HG03025 (cell line): Measurements from ENCODE around the gene WDR90.

Experiments used
- ATAC-seq: cut with Tn5 transposase; IDR thresholded peaks from one replicate; pipeline ENCODE4 v1.9.1; 2021; ENCODE audit warnings: mild to moderate bottlenecking, moderate library complexity; ENCODE audit not compliant: unreplicated experiment, low FRiP score

The WDR90 gene

GRCh38 chr16:658679-659571 is 9.8 kb downstream of the WDR90 start:
- ATAC-seq: no peak

DNA sequence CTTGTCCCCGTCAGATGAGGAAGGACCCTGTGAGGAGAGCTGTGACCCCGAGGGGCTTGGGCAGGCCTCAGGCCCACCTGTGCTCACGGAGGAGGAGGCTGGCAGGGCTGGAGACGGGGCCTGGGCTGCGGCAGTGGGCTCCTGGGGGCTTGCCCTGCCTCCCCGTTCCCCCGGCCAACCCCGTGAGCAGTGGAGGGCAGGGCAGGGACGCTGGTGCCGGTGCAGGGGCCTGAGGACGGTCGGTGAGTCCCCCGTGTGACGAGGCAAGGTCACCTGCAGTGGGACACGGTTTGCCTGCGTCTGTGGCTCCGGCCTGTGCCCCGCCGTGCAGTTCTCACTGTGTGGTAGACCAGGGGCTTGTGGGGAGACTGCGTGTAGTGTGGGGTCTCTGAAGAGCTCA is 10.5 kb downstream of the WDR90 start:
- no peak for ATAC-seq

- ATAC-seq: no peak
Observed at GRCh38 chr16:660132-660458, 10.9 kb downstream of the WDR90 start.

DNA sequence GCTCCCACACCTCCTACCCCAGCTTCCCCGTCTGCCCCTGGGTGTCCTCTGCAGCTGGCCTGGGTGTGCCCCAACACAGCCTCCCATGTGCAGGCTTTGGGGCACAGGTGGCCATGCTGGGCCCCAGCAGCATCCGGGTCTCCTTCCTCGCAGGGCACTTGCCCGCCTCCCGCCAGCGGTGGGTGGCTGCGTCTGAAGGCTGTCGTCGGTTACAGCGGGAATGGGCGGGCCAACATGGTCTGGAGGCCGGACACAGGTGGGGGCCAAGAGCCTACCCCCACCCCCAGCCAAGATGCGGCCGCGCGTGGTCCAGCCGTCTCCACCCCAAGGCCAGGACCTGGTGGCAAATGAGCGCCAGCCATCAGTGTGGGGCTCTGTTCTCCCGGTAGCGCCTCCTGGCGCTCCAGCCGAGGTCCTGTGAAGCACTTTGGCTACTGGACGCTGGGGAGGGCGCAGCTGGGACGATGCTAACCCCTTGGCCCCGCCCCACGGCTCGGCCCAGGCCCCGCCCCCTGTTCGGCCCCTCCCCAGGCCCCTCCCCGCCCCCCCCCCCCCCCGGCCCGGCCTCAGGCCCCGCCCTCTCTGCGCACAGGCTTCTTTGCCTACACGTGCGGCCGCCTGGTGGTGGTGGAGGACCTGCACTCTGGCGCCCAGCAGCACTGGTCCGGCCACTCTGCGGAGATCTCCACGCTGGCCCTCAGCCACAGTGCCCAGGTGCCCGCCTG is 11.5 kb downstream of the WDR90 start:
- ATAC-seq: peak; percentile 41

- peak; percentile 8 for ATAC-seq
Observed at GRCh38 chr16:661184-661821, 12.1 kb downstream of the WDR90 start.

GRCh38 chr16:662095-662494 is 12.9 kb downstream of the WDR90 start:
- ATAC-seq: no peak

DNA sequence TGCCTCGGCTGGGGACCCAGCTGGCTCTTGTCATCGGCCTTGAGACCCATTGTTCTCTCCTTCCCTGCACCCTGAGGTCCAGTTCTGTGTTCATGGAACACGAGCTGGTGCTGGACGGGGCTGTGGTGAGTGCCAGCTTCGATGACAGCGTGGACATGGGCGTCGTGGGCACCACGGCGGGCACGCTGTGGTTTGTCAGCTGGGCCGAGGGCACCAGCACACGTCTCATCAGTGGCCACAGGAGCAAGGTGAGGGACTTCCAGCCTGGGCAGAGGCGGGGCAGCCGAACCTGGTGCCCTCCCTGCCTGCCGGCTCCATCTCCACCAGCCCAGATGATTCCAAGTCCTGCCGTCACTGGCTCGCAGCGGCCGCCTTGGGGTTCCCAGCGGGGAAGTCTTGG is 13.4 kb downstream of the WDR90 start:
- ATAC-seq: no peak

- ATAC-seq: no peak
Observed at GRCh38 chr16:666572-666971, 17.4 kb downstream of the WDR90 start.

DNA sequence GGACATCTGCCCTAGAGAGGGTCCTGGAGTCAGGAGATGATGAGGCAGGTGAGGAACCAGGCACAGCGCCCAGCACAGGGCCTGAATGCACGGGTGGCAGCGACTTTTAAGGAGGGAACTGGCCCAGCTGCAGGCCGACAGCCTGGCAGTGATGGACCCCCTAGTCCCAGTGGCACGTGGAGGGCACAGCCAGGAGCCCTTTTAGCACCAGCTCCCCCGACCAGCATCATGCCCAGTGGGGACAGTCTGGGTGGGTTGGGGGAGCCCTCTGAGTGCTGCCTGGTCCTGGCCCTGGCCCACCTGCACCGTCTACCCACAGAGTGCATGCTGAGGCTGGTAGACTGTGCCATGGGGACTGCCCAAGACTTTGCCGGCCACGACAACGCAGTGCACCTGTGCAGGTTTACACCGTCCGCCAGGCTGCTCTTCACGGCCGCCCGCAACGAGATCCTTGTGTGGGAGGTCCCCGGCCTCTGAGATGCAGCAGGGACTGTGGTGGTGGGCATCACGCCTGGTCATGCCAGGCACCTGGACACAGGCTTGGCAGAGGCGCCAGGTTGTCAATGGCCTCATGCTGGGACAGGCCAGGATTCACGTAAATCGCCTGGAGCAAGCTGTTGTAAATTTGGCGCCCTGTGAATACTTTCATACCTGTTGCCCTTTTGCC is 18.1 kb downstream of the WDR90 start:
- no peak for ATAC-seq

GRCh38 chr16:667780-668518 is 18.8 kb downstream of the WDR90 start, which contains the start of gene RHOT2:
TSS of gene RHOT2 (plus strand) at chr16:668132. CDS start at chr16:668200, 68 bp downstream.
- ATAC-seq: peak; percentile 58

DNA sequence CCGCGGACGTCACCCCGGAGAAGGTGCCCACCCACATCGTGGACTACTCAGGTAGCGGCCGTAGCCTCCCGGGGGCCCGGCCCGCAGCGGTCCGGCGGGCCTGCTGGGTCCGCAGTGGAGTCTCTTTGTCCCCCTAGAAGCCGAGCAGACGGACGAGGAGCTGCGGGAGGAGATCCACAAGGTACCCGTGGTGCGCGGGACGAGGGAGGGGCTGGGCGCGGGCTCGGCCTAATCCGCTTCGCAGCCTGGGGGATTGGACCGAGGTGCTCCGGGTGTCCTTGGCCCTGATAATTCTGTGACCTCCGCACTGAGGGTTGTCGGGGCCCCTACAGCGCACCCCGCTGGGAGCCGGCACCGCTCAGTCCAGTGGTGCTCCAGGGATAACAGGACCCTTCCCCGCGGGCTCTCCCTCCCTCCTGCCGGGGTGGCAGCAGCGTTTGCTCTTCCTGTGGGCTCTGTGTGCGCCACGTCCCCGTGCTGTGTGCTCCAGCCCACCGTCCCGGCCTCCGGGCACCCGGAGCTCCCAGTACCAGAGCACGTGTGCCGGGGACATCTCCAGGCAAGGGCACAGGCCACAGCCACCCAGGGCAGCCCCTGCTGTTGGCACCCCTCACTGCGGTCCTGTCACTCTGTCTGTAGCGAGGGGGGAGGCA is 19.5 kb downstream of the WDR90 start:
- ATAC-seq: peak; percentile 16

DNA sequence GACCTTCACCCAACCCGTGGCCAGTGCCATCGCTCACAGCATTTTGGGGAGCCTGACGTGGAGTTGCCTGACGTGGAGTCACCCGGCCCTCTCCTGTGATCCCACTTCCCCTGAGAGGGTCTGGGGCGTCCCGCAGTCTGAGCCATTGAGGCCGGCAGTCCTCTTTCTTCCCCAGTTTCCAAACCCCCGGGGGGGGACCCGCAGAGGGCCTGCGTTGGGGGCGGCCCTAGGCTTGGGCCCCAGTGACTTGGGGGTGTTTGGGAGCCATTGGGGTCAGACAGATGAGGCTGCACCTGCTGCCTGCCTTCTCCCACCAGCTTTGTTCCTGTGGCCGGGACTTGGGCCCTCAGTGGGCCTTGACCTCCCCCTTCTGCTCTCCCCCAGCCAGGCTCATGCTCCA is 20.5 kb downstream of the WDR90 start:
- ATAC-seq: no peak

GRCh38 chr16:670485-671352 is 21.6 kb downstream of the WDR90 start:
- no peak for ATAC-seq

DNA sequence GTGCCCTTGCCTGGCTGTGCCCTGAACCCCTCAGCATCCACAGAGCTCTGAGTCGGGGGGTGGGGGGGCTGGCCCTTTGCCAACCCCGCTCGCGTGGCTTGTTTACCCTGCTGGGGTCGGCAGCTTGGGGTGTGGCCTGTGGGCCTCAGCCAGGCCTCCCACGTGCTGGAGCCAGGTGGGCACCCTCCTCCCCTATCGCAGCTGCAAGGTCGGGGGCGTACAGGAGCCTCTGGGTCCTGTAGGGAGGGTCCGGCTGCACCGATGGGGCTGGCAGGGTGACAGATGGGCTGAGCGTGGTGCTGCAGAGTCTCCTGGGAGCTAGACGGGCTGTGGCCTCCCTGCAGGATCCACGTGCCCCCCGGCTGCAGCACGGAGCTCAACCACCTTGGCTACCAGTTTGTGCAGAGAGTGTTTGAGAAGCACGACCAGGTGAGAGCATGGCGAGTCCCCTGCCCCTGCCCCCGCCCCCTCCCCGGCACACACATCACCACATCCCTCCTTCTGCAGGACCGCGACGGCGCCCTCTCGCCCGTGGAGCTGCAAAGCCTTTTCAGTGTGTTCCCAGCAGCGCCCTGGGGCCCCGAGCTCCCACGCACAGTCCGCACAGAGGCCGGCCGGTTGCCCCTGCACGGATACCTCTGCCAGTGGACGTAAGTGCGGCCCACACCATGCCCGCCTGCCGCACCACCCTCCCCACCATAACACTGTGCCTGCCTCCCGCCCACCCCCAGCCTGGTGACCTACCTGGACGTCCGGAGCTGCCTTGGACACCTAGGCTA is 22.4 kb downstream of the WDR90 start:
- no peak for ATAC-seq

GRCh38 chr16:672371-672770 is 23.2 kb downstream of the WDR90 start:
- ATAC-seq: no peak

DNA sequence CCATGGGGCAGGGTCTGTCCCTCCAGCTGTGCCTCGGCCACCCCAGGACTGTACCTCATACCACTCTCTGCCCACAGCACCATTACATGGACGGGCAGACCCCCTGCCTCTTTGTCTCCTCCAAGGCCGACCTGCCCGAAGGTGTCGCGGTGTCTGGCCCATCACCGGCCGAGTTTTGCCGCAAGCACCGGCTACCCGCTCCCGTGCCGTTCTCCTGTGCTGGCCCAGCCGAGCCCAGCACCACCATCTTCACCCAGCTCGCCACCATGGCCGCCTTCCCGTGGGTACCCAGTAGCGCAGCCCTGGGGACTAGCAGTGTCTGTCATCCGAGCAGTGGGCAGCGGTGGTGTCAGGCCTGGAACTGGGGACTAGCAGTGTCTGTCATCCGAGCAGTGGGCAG is 23.7 kb downstream of the WDR90 start:
- ATAC-seq: no peak

- no peak for ATAC-seq
Observed at GRCh38 chr16:673399-673991, 24.3 kb downstream of the WDR90 start.
